SK-N-SH treated with all-trans-retinoic acid at 6 μM for 48 hours (cell line): ENCODE results near the gene ZSCAN12.
"Not testable (repeated sequence)": the region's sequence is repeated elsewhere in the genome, so short reads cannot be mapped to it uniquely, and the experiment has no call there.

Source experiments
- ATAC-seq: fragments of 200-7000 bp; cut with Tn5 transposase; 3 replicates; pipeline ENCODE4 v1.9.1; 2020; ENCODE audit warnings: mild to moderate bottlenecking, moderate library complexity
- CSRNP3 ChIP-seq: fragments of 250-450 bp; sonication (Bioruptor Pico); IDR thresholded peaks from 2 replicates; pipeline ENCODE4 v1.5.1; 2021; ENCODE audit warnings: mild to moderate bottlenecking, moderate library complexity
- ESRRG ChIP-seq: fragments of 250-450 bp; sonication (Bioruptor Pico); IDR thresholded peaks from 2 replicates; pipeline ENCODE4 v1.6.1; 2021; ENCODE audit warnings: mild to moderate bottlenecking
- GLIS3 ChIP-seq: fragments of 250-450 bp; sonication (Bioruptor Pico); IDR thresholded peaks from 2 replicates; pipeline ENCODE4 v1.5.0; 2020; ENCODE audit warnings: mild to moderate bottlenecking, moderate library complexity
- ISL1 ChIP-seq: fragments of 250-450 bp; sonication (Bioruptor Pico); IDR thresholded peaks from 2 replicates; pipeline ENCODE4 v2.1.2; 2022; ENCODE audit warnings: mild to moderate bottlenecking, moderate library complexity
- OSR1 ChIP-seq: fragments of 250-450 bp; sonication (Bioruptor Pico); IDR thresholded peaks from 2 replicates; pipeline ENCODE4 v1.8.0; 2022; ENCODE audit warnings: moderate library complexity, mild to moderate bottlenecking, inconsistent platforms
- PPARA ChIP-seq: fragments of 250-450 bp; sonication (Bioruptor Pico); IDR thresholded peaks from 2 replicates; pipeline ENCODE4 v1.5.0; 2020; ENCODE audit warnings: mild to moderate bottlenecking, borderline replicate concordance
- SNAI2 ChIP-seq: fragments of 250-450 bp; sonication (Bioruptor Pico); IDR thresholded peaks from 2 replicates; pipeline ENCODE4 v1.5.0; 2020; ENCODE audit warnings: mild to moderate bottlenecking, moderate library complexity
- TCF4 ChIP-seq: fragments of 250-450 bp; sonication (Bioruptor Pico); IDR thresholded peaks from 2 replicates; pipeline ENCODE4 v1.8.0; 2021; ENCODE audit warnings: mild to moderate bottlenecking, moderate library complexity, borderline replicate concordance
- ZC3H10 ChIP-seq: fragments of 250-450 bp; sonication (Bioruptor Pico); IDR thresholded peaks from 2 replicates; pipeline ENCODE4 v1.5.1; 2021; ENCODE audit warnings: mild to moderate bottlenecking, moderate library complexity
- ZFP3 ChIP-seq: fragments of 250-450 bp; sonication (Bioruptor Pico); IDR thresholded peaks from 2 replicates; pipeline ENCODE4 v1.5.0; 2020; ENCODE audit warnings: mild to moderate bottlenecking, moderate library complexity
- ZFP30 ChIP-seq: fragments of 450-650 bp; formaldehyde crosslinking; IDR thresholded peaks from 2 replicates; pipeline ENCODE4 v1.5.0; 2022; ENCODE audit warnings: mild to moderate bottlenecking, moderate library complexity
- ZNF565 ChIP-seq: fragments of 450-650 bp; formaldehyde crosslinking; conservative IDR thresholded peaks from 2 replicates; pipeline ENCODE4 v1.5.0; 2020; ENCODE audit warnings: low read depth, mild to moderate bottlenecking, moderate library complexity
- ZNF70 ChIP-seq: fragments of 450-650 bp; formaldehyde crosslinking; IDR thresholded peaks from 2 replicates; pipeline ENCODE4 v1.5.0; 2020; ENCODE audit warnings: mild to moderate bottlenecking, moderate library complexity
- ZNF8 ChIP-seq: fragments of 450-650 bp; formaldehyde crosslinking; IDR thresholded peaks from 2 replicates; pipeline ENCODE4 v1.5.0; 2020; ENCODE audit warnings: mild to moderate bottlenecking, moderate library complexity
- TF ChIP-seq, protein P1 (sequence below): fragments of 250-450 bp; sonication (Bioruptor Pico); IDR thresholded peaks from 2 replicates; pipeline ENCODE4 v1.5.0; 2020; ENCODE audit warnings: mild to moderate bottlenecking, moderate library complexity
- TF ChIP-seq, protein P2 (sequence below): fragments of 250-450 bp; sonication (Bioruptor Pico); IDR thresholded peaks from 2 replicates; pipeline ENCODE4 v1.8.0; 2020; ENCODE audit warnings: mild to moderate bottlenecking, moderate library complexity, borderline replicate concordance
- TF ChIP-seq, protein P3 (sequence below): fragments of 250-450 bp; sonication (Bioruptor Pico); IDR thresholded peaks from 2 replicates; pipeline ENCODE4 v1.8.0; 2021; ENCODE audit warnings: low read depth, mild to moderate bottlenecking, moderate library complexity, borderline replicate concordance

ZSCAN12 gene

GRCh38 chr6:28446818-28447511 lies 47.4 kb upstream of the ZSCAN12 start:
- TF ChIP-seq, protein P1, sequence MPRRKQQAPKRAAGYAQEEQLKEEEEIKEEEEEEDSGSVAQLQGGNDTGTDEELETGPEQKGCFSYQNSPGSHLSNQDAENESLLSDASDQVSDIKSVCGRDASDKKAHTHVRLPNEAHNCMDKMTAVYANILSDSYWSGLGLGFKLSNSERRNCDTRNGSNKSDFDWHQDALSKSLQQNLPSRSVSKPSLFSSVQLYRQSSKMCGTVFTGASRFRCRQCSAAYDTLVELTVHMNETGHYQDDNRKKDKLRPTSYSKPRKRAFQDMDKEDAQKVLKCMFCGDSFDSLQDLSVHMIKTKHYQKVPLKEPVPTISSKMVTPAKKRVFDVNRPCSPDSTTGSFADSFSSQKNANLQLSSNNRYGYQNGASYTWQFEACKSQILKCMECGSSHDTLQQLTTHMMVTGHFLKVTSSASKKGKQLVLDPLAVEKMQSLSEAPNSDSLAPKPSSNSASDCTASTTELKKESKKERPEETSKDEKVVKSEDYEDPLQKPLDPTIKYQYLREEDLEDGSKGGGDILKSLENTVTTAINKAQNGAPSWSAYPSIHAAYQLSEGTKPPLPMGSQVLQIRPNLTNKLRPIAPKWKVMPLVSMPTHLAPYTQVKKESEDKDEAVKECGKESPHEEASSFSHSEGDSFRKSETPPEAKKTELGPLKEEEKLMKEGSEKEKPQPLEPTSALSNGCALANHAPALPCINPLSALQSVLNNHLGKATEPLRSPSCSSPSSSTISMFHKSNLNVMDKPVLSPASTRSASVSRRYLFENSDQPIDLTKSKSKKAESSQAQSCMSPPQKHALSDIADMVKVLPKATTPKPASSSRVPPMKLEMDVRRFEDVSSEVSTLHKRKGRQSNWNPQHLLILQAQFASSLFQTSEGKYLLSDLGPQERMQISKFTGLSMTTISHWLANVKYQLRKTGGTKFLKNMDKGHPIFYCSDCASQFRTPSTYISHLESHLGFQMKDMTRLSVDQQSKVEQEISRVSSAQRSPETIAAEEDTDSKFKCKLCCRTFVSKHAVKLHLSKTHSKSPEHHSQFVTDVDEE (CRISPR knock-in tag): 0 out of 2 replicates have a peak, but pooled peaks have one; percentile 49
- TF ChIP-seq ISL1 (CRISPR knock-in tag) (no peak), ZFP3 (0 out of 2 replicates have a peak, but pooled peaks have one; percentile 63)
- ATAC-seq: peak; percentile 64

DNA sequence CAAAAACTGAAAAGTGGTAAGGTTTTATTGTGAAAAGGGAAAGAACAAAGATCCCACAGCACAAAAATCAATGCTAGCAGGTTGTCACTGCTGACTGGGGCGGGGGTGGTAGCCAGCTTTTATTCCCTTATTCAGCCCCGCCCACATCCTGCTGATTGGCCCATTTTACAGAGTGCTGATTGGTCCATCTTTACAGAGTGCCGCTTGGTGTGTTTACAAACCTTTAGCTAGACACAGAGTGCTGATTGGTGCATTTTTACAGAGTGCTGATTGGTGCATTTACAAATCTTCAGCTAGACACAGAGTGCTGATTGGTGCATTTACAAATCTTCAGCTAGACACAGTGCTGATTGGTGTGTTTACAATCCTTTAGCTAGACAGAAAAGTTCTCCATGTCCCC lies 45.2 kb upstream of the ZSCAN12 start:
- not testable (repeated sequence) for ATAC-seq

DNA sequence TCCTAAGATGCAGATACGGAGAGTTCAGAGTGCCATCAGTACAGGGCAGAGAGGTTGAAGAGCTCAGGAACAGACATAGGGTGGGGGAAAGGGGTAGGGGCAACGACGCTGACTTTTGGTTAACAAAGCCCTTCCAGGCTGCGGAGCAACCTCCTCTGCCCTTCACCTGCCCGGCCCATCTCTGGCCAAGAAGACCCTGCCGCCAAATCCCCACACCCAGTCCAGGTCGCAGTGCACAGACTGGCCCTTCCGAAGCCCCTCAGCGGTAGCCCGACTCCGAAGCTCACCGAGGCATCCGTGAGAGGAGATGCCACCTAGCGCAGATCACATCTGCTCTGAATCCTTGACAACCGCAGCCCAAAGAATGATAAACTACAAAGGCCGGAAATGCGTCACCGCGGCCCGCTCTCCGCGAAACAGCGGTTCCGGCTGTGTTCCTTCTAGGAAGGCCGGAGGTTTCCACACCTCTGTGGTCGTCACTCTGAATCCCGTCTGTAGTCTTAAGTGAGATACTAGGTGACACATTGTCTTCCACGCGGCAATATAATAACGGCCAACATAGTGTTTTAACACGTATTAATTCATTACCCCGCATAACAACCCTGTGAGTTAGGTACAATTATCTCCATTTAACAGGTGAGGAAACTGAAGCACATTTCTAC lies 43.7 kb upstream of the ZSCAN12 start, which contains the start of gene ZSCAN23:
Gene ZSCAN23, minus strand, starts transcription at position 380 of the 662 bp plus-strand sequence. CDS start 7,225 bp downstream, outside the sequence.
- peak; percentile 95 for ATAC-seq

GRCh38 chr6:28442586-28442985 lies 43.0 kb upstream of the ZSCAN12 start:
- no peak for TF ChIP-seq ESRRG (CRISPR knock-in tag)
- 0 out of 2 replicates have a peak, but pooled peaks have one; percentile 3 for TF ChIP-seq CSRNP3 (CRISPR knock-in tag)
- ATAC-seq: peak; percentile 32

More for the DNA sequence above, 43.7 kb upstream of the ZSCAN12 start, which contains the start of gene ZSCAN23:
- TF ChIP-seq ZNF8 (CRISPR knock-in tag) (peak; percentile 12; the same call in 1 of the 2 replicates), PPARA (CRISPR knock-in tag) (no peak), GLIS3 (CRISPR knock-in tag) (no peak), TCF4 (peak; percentile 56; the same call in 1 of the 2 replicates)

GRCh38 chr6:28436404-28436803 lies 36.9 kb upstream of the ZSCAN12 start:
- no peak for ATAC-seq
- TF ChIP-seq CSRNP3 (CRISPR knock-in tag): no peak
- no peak for TF ChIP-seq ZNF565 (CRISPR knock-in tag)
- no peak for TF ChIP-seq SNAI2 (CRISPR knock-in tag)
- TF ChIP-seq, protein P1 (CRISPR knock-in tag): no peak
- TF ChIP-seq TCF4: no peak
- no peak for TF ChIP-seq ZNF70 (CRISPR knock-in tag)
- no peak for TF ChIP-seq ZFP30 (CRISPR knock-in tag)
- no peak for TF ChIP-seq OSR1
- TF ChIP-seq, protein P2, sequence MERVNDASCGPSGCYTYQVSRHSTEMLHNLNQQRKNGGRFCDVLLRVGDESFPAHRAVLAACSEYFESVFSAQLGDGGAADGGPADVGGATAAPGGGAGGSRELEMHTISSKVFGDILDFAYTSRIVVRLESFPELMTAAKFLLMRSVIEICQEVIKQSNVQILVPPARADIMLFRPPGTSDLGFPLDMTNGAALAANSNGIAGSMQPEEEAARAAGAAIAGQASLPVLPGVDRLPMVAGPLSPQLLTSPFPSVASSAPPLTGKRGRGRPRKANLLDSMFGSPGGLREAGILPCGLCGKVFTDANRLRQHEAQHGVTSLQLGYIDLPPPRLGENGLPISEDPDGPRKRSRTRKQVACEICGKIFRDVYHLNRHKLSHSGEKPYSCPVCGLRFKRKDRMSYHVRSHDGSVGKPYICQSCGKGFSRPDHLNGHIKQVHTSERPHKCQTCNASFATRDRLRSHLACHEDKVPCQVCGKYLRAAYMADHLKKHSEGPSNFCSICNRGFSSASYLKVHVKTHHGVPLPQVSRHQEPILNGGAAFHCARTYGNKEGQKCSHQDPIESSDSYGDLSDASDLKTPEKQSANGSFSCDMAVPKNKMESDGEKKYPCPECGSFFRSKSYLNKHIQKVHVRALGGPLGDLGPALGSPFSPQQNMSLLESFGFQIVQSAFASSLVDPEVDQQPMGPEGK (CRISPR knock-in tag): no peak
- TF ChIP-seq ZC3H10 (CRISPR knock-in tag): no peak
- TF ChIP-seq, protein P3, sequence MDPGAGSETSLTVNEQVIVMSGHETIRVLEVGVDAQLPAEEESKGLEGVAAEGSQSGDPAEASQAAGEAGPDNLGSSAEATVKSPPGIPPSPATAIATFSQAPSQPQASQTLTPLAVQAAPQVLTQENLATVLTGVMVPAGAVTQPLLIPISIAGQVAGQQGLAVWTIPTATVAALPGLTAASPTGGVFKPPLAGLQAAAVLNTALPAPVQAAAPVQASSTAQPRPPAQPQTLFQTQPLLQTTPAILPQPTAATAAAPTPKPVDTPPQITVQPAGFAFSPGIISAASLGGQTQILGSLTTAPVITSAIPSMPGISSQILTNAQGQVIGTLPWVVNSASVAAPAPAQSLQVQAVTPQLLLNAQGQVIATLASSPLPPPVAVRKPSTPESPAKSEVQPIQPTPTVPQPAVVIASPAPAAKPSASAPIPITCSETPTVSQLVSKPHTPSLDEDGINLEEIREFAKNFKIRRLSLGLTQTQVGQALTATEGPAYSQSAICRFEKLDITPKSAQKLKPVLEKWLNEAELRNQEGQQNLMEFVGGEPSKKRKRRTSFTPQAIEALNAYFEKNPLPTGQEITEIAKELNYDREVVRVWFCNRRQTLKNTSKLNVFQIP (CRISPR knock-in tag): no peak
